Measurements from ENCODE around the gene CDK5R1.

CDK5R1 gene

GRCh38 chr17:32484628-32485027 lies 2.2 kb upstream of the CDK5R1 start:
- H3K4me3 ChIP-seq (ENCODE audit: low read depth, low read length) = no peak overlapping the region
- no peak for TF ChIP-seq CTCF (IDR thresholded peaks at IDR 0.05; ENCODE audit: low read depth, low read length)
- TF ChIP-seq POLR2A (IDR thresholded peaks at IDR 0.05; ENCODE audit: extremely low read depth, insufficient read length) = no peak
- TF ChIP-seq, protein P1, sequence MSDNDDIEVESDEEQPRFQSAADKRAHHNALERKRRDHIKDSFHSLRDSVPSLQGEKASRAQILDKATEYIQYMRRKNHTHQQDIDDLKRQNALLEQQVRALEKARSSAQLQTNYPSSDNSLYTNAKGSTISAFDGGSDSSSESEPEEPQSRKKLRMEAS (IDR thresholded peaks at IDR 0.05; ENCODE audit: low read depth, low read length) = no peak
- no peak for TF ChIP-seq MYC (IDR thresholded peaks at IDR 0.05; ENCODE audit: low read depth, low read length)
- DNase-seq (ENCODE audit: low read depth) = no peak

GRCh38 chr17:32485261-32486110 lies 1.3 kb upstream of the CDK5R1 start:
- DNase-seq (ENCODE audit: low read depth) = no peak
- H3K4me3 ChIP-seq (ENCODE audit: low read depth, low read length) = no peak overlapping the region
- TF ChIP-seq POLR2A (IDR thresholded peaks at IDR 0.05; ENCODE audit: extremely low read depth, insufficient read length) (no peak), MYC (IDR thresholded peaks at IDR 0.05; ENCODE audit: low read depth, low read length) (no peak), CTCF (IDR thresholded peaks at IDR 0.05; ENCODE audit: low read depth, low read length) (no peak)
- TF ChIP-seq, protein P1 (IDR thresholded peaks at IDR 0.05; ENCODE audit: low read depth, low read length) = no peak

DNA sequence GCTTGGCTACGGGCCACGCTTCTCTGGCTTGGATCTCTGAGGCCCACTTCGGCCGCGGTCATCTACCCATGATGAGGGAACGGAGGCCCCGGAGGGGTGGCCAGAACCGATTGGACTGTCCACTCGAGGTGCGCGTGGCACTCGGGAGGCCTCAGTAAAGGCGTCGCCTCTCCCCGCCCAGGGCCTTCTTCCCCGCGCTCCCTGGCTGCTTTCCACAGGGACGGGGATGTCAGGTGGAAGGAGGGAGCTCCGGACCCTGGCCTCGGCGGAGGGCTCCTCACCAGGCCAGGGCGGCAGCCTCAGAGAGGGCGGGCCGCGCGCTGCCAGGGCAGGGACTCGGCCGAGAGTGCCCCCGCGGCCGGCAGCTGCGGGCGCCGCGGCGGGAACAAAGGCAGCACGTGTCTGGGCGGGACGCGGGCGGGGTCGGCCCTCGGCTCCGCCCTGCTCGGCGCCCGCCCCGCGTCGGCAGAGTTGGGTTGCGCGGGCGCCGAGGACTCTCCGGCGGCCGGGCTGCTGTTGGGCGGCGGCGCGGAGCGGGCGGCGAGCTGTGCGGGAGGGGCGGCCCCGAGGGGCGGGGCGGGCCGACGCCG lies 587 bp upstream of the CDK5R1 start:
- no peak overlapping the region for H3K4me3 ChIP-seq (ENCODE audit: low read depth, low read length)
- TF ChIP-seq POLR2A (IDR thresholded peaks at IDR 0.05; ENCODE audit: extremely low read depth, insufficient read length) = peak; percentile 14
- TF ChIP-seq CTCF (IDR thresholded peaks at IDR 0.05; ENCODE audit: low read depth, low read length) = no peak
- TF ChIP-seq MYC (IDR thresholded peaks at IDR 0.05; ENCODE audit: low read depth, low read length) = peak; percentile 64; the same call in 1 of the 2 replicates
- TF ChIP-seq, protein P1 (IDR thresholded peaks at IDR 0.05; ENCODE audit: low read depth, low read length) = peak; percentile 77
- peak; percentile 83 for DNase-seq (ENCODE audit: low read depth)

- TF ChIP-seq POLR2A (IDR thresholded peaks at IDR 0.05; ENCODE audit: extremely low read depth, insufficient read length) (no peak), MYC (IDR thresholded peaks at IDR 0.05; ENCODE audit: low read depth, low read length) (no peak), CTCF (IDR thresholded peaks at IDR 0.05; ENCODE audit: low read depth, low read length) (no peak)
- TF ChIP-seq, protein P1 (IDR thresholded peaks at IDR 0.05; ENCODE audit: low read depth, low read length) = no peak
- no peak overlapping the region for H3K4me3 ChIP-seq (ENCODE audit: low read depth, low read length)
- DNase-seq (ENCODE audit: low read depth) = no peak
These were observed 832 bp downstream of the CDK5R1 start for GRCh38 chr17:32487473-32488176.

DNA sequence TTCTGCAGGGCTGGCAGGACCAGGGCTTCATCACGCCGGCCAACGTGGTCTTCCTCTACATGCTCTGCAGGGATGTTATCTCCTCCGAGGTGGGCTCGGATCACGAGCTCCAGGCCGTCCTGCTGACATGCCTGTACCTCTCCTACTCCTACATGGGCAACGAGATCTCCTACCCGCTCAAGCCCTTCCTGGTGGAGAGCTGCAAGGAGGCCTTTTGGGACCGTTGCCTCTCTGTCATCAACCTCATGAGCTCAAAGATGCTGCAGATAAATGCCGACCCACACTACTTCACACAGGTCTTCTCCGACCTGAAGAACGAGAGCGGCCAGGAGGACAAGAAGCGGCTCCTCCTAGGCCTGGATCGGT lies 1.4 kb downstream of the CDK5R1 start:
- no peak for DNase-seq (ENCODE audit: low read depth)
- TF ChIP-seq, protein P1 (IDR thresholded peaks at IDR 0.05; ENCODE audit: low read depth, low read length) = no peak
- TF ChIP-seq MYC (IDR thresholded peaks at IDR 0.05; ENCODE audit: low read depth, low read length) (no peak), CTCF (IDR thresholded peaks at IDR 0.05; ENCODE audit: low read depth, low read length) (no peak), POLR2A (IDR thresholded peaks at IDR 0.05; ENCODE audit: extremely low read depth, insufficient read length) (no peak)
- H3K4me3 ChIP-seq (ENCODE audit: low read depth, low read length) = no peak overlapping the region
